Progenitor cell of endocrine pancreas (in vitro differentiated cells): ENCODE results near the gene UST. TPM values are rescaled to one million over a fixed set of nuclear protein-coding genes. Genes with fewer than 3 reads are reported as not detected.

Source experiments
- DNase-seq: peaks from one replicate; pipeline ENCODE4 v3.0.0; 2021; ENCODE audit warnings: low spot score; ENCODE audit not compliant: unreplicated experiment
- H3K27ac Mint-ChIP-seq: 2 replicates; pipeline ENCODE4 v1.8.0; 2021; ENCODE audit warnings: mild to moderate bottlenecking, moderate library complexity, mixed read lengths
- H3K27me3 Mint-ChIP-seq: 2 replicates; pipeline ENCODE4 v1.8.0; 2021; ENCODE audit warnings: mixed read lengths
- H3K36me3 Mint-ChIP-seq: 2 replicates; pipeline ENCODE4 v1.8.0; 2022; ENCODE audit warnings: mixed read lengths; ENCODE audit not compliant: insufficient read depth
- H3K4me1 Mint-ChIP-seq: 2 replicates; pipeline ENCODE4 v1.8.0; 2021; ENCODE audit warnings: low read depth, mixed read lengths
- H3K4me3 Mint-ChIP-seq: 2 replicates; pipeline ENCODE4 v1.8.0; 2021; ENCODE audit warnings: low read depth, mild to moderate bottlenecking, moderate library complexity, mixed read lengths
- H3K9me3 Mint-ChIP-seq: 2 replicates; pipeline ENCODE4 v1.8.0; 2021; ENCODE audit warnings: low read depth, mixed read lengths
- total RNA-seq: library from RNA; stranded (reverse); gene quantifications from 2 replicates; pipeline ENCODE4 v1.2.1, GENCODE V29; 2021
- TF ChIP-seq, protein P1 (sequence below): fragments of 200-600 bp; sonication (generic); IDR thresholded peaks from one replicate; pipeline ENCODE4 v1.5.0; 2021; ENCODE audit warnings: antibody characterized with exemption, mild to moderate bottlenecking; ENCODE audit not compliant: unreplicated experiment

Gene UST
- total RNA-seq, 1 donor from 2014 or later, result 2.9 TPM

DNA sequence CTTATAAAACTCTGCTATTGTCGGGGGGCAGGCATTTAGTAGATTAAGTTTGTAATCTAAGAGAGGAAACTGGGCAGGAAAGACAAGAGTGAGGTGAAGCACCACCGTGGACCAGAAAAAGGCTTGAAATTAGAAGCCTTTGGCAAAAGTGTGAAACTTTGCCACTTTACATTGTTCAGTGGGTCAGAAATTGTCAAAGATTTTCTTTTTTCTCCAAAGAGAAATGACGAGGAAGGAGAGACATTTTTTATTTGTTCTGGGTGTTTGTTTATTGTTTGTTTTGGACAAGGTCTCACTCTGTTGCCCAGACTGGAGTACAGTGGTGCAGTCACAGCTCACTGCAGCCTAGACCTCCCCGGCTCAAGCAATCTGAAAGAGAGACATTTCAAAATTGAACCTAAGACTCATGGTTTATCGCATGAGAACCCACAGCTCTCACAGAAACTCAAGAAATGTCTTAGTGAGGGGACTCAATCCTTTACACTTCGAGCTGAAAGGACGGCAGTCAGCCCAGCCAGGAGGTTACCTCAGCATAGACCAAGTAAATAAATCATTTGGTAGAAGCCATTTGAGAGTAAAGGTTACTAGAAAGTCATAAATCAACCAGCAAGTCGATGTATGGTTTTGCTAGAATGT lies 307.8 kb downstream of the UST start:
- TF ChIP-seq, protein P1, sequence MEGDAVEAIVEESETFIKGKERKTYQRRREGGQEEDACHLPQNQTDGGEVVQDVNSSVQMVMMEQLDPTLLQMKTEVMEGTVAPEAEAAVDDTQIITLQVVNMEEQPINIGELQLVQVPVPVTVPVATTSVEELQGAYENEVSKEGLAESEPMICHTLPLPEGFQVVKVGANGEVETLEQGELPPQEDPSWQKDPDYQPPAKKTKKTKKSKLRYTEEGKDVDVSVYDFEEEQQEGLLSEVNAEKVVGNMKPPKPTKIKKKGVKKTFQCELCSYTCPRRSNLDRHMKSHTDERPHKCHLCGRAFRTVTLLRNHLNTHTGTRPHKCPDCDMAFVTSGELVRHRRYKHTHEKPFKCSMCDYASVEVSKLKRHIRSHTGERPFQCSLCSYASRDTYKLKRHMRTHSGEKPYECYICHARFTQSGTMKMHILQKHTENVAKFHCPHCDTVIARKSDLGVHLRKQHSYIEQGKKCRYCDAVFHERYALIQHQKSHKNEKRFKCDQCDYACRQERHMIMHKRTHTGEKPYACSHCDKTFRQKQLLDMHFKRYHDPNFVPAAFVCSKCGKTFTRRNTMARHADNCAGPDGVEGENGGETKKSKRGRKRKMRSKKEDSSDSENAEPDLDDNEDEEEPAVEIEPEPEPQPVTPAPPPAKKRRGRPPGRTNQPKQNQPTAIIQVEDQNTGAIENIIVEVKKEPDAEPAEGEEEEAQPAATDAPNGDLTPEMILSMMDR, result no peak
- H3K4me3 Mint-ChIP-seq, result peak overlapping the region; percentile 24
- H3K27ac Mint-ChIP-seq, result no peak overlapping the region
- no peak for DNase-seq
- peaks cover 29% of the 10 kb centered on the region for H3K4me1 Mint-ChIP-seq
- H3K27me3 Mint-ChIP-seq, result no peaks in the 10 kb centered on the region
- no peaks in the 10 kb centered on the region for H3K9me3 Mint-ChIP-seq
- no peaks in the 10 kb centered on the region for H3K36me3 Mint-ChIP-seq

- H3K36me3 Mint-ChIP-seq, result no peaks in the 10 kb centered on the region
Measured at GRCh38 chr6:149055195-149055899, 308.5 kb downstream of the UST start.

GRCh38 chr6:149056777-149057463 lies 310.1 kb downstream of the UST start:
- DNase-seq, result no peak
- Mint-ChIP-seq H3K4me1 (peaks cover 38% of the 10 kb centered on the region), H3K27me3 (no peaks in the 10 kb centered on the region), H3K9me3 (no peaks in the 10 kb centered on the region), H3K27ac (no peak overlapping the region), H3K36me3 (no peaks in the 10 kb centered on the region), H3K4me3 (no peak overlapping the region)
- TF ChIP-seq, protein P1, result no peak

More at GRCh38 chr6:149055195-149055899, 308.5 kb downstream of the UST start:
- H3K9me3 Mint-ChIP-seq, result no peaks in the 10 kb centered on the region
- no peak overlapping the region for H3K27ac Mint-ChIP-seq
- TF ChIP-seq, protein P1, result no peak
- H3K4me3 Mint-ChIP-seq, result no peak overlapping the region
- no peak for DNase-seq
- H3K27me3 Mint-ChIP-seq, result no peaks in the 10 kb centered on the region
- peaks cover 29% of the 10 kb centered on the region for H3K4me1 Mint-ChIP-seq

DNA sequence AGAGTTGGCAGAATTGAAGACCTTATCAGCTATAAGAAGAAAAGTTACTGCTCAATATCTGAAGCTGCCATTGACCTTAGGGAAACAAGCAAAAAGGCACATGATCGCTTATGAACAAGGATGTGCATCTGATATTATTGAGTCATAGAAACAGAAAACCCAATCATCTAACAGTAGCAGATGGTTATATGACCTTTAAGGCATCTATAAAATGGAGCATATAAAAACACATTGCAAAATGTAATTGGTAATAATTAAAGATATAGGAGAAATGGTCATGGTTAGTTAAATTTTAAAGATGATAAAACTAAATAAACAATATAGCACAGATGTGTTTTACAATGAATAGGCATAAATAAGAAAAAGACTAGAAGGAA lies 310.6 kb downstream of the UST start:
- DNase-seq, result no peak
- Mint-ChIP-seq H3K27ac (no peak overlapping the region), H3K4me3 (no peak overlapping the region), H3K4me1 (peaks cover 40% of the 10 kb centered on the region), H3K36me3 (no peaks in the 10 kb centered on the region), H3K9me3 (no peaks in the 10 kb centered on the region), H3K27me3 (no peaks in the 10 kb centered on the region)
- TF ChIP-seq, protein P1, result no peak

DNA sequence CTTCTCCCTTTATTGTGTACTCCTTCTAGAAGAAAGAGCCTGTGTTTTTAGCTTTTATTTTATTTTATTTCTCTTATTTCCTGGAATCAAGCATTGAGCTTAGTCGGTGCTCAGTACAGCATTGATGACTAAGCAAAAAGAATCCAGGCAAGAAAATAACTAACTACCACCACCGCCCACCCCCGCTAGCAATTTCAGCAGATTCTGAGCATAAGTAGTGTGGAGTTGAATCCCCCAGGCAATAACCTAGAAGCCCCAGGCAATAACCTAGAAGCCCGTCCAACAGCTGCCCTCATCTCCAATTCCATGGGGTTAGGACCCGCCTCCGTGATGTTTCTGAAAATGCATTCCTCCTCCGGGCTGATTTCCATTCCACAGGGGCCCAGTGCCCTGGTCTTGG lies 312.7 kb downstream of the UST start:
- Mint-ChIP-seq H3K9me3 (no peaks in the 10 kb centered on the region), H3K4me3 (no peak overlapping the region), H3K36me3 (no peaks in the 10 kb centered on the region), H3K4me1 (peaks cover 32% of the 10 kb centered on the region), H3K27ac (no peak overlapping the region), H3K27me3 (peaks cover 4% of the 10 kb centered on the region)
- no peak for DNase-seq
- TF ChIP-seq, protein P1, result no peak
